HCT116 (cell line): ENCODE data around the gene DCLK3.

Experiments
- CEBPB ChIP-seq: IDR thresholded peaks from 2 replicates; pipeline ENCODE4 v1.6.1; 2012; ENCODE audit warnings: low read depth
- CTCF ChIP-seq, 3 experiments: fragments of 200-600 bp in 1 of 3; sonication (generic) in 1 of 3; IDR thresholded peaks in 2 of 3; conservative IDR thresholded peaks in 1 of 3; 2 replicates each; pipeline ENCODE4 v1.5.1; 2012 to 2017; ENCODE audit warnings: low read depth in 2 of 3, low read length in 2 of 3, antibody characterized with exemption in 1 of 3, borderline replicate concordance in 1 of 3, control low read depth in 1 of 3, mild to moderate bottlenecking in 1 of 3, mixed read lengths in 1 of 3, mixed run types in 1 of 3, moderate library complexity in 1 of 3; ENCODE audit not compliant: insufficient read depth in 1 of 3
- EGR1 ChIP-seq: IDR thresholded peaks from 2 replicates; pipeline ENCODE4 v1.6.1; 2012; ENCODE audit warnings: low read depth
- EZH2 ChIP-seq: fragments of 200-600 bp; sonication (generic); IDR thresholded peaks from 2 replicates; pipeline ENCODE4 v1.6.1; 2017; ENCODE audit warnings: antibody characterized with exemption, mixed run types
- MAX ChIP-seq: IDR thresholded peaks from 2 replicates; pipeline ENCODE4 v1.6.1; 2012
- POLR2A ChIP-seq: IDR thresholded peaks from 2 replicates; pipeline ENCODE4 v1.7.0; 2011; ENCODE audit warnings: borderline replicate concordance; ENCODE audit not compliant: insufficient read depth, insufficient read length; ENCODE audit errors: extremely low read depth
- POLR2AphosphoS5 ChIP-seq: IDR thresholded peaks from 2 replicates; pipeline ENCODE4 v1.6.1; 2011; ENCODE audit warnings: mild to moderate bottlenecking, low read depth, low read length, moderate library complexity
- REST ChIP-seq: IDR thresholded peaks from 2 replicates; pipeline ENCODE4 v1.6.1; 2012; ENCODE audit warnings: low read depth
- ZNF274 ChIP-seq: fragments of 200-500 bp; sonication (Bioruptor generic); IDR thresholded peaks from 2 replicates; pipeline ENCODE4 v1.6.1; 2014; ENCODE audit warnings: mild to moderate bottlenecking, low read depth, low read length, inconsistent platforms

GRCh38 chr3:36786921-36787890 lies 22.9 kb upstream of the DCLK3 start:
- TF ChIP-seq CTCF (IDR thresholded peaks at IDR 0.05 in 2 of 3, conservative IDR thresholded peaks at IDR 0.05 in 1 of 3; ENCODE audit: borderline replicate concordance in 1 of 3, insufficient read depth in 1 of 3, low read depth in 2 of 3, low read length in 2 of 3) = no peak
- no peak for TF ChIP-seq EZH2
- no peak for TF ChIP-seq CEBPB
- TF ChIP-seq POLR2AphosphoS5 = no peak
- TF ChIP-seq REST = no peak
- no peak for TF ChIP-seq EGR1
- TF ChIP-seq MAX = no peak
- TF ChIP-seq POLR2A = no peak
- no peak for TF ChIP-seq ZNF274
